Stimulated activated effector memory CD8-positive, alpha-beta T cell treated with anti-CD3 and anti-CD28 coated beads, Interleukin-12 subunit alpha, Interleukin-12 subunit beta, amount 100 ng/mL, for 72 hours (primary cell): ENCODE measurements around the gene UFSP1.

Source experiments
- ATAC-seq: fragments of 150-1000 bp; cut with Tn5 transposase; 2 replicates; pipeline ENCODE4 v1.10.0; 2021
- DNase-seq, 2 donors: peaks; one replicate each; pipeline ENCODE4 v3.0.0; 2021 to 2022; ENCODE audit warnings: low spot score in 2 of 2
- H3K27ac Mint-ChIP-seq: one replicate; pipeline ENCODE4 v1.8.0; 2022; ENCODE audit warnings: mild to moderate bottlenecking, mixed read lengths
- H3K36me3 Mint-ChIP-seq: one replicate; pipeline ENCODE4 v1.8.0; 2022; ENCODE audit warnings: mild to moderate bottlenecking, mixed read lengths
- H3K4me1 Mint-ChIP-seq: one replicate; pipeline ENCODE4 v1.8.0; 2022; ENCODE audit warnings: mixed read lengths
- H3K4me3 Mint-ChIP-seq: one replicate; pipeline ENCODE4 v1.8.0; 2022; ENCODE audit warnings: mild to moderate bottlenecking, mixed read lengths
- H3K9me3 Mint-ChIP-seq: one replicate; pipeline ENCODE4 v1.8.0; 2022; ENCODE audit warnings: mixed read lengths

UFSP1 gene

DNA sequence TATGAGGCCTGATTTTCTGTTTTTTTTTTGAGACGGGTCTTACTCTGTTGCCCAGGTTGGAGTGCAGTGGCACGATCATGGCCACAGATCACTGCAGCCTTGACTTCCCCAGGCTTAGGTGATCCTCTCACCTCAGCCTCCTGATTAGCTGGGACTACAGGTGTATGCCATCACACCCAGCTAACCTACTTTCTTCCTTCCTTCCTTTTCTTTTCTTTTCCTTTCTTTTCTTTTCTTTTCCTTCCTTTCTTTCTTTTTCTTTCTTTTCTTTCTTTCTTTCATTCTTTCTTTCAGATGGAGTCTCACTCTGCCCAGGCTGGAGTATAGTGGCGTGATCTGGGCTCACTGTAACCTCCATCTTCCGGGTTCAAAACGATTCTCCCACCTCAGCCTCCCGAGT, 10.8 kb downstream of the UFSP1 start:
- Mint-ChIP-seq H3K4me3 (peak overlapping the region; percentile 29), H3K27ac (peak overlapping the region; percentile 95), H3K9me3 (no peaks in the 10 kb centered on the region), H3K4me1 (peaks cover 71% of the 10 kb centered on the region), H3K36me3 (peaks cover 96% of the 10 kb centered on the region)
- DNase-seq (no peak), ATAC-seq (no peak)

DNA sequence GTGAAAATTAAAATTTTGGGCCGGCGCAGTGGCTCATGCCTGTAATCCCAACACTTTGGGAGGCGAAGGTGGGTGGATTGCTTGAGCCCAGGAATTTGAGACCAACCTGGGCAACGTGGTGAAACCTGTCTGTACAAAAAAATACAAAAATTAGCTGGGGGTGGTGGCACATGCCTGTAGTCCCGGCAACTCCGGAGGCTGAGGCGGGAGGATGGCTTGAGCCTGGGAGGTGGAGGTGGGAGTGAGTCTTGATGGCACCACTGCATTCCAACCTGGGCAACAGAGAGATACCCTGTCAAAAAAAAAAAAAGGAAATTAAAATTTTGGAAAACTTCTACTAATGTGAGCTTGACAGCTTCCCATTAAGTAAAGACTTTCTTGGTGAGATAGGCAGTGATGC, 11.5 kb downstream of the UFSP1 start:
- no peak for ATAC-seq
- DNase-seq = no peak
- H3K9me3 Mint-ChIP-seq = no peaks in the 10 kb centered on the region
- peak overlapping the region; percentile 98 for H3K4me3 Mint-ChIP-seq
- H3K27ac Mint-ChIP-seq = peak overlapping the region; percentile 95
- H3K4me1 Mint-ChIP-seq = peaks cover 64% of the 10 kb centered on the region
- peaks cover 92% of the 10 kb centered on the region for H3K36me3 Mint-ChIP-seq

DNA sequence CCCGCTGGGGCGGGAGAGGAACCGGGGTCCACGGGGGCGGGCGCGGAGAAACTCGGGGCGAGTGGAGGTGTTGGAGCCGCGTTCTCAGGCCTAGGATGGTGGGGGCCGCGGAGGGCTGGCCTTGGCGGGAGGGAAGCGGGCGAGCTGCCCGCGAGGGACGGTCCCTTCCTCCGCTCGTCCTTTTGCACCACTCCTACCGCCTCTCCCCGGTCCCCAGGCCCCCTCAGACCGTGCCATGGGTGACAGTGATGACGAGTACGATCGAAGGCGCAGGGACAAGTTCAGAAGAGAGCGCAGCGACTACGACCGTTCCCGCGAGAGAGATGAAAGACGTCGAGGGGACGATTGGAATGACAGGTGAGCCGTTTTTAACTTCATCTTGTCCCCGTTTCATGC, 14.2 kb downstream of the UFSP1 start:
- Mint-ChIP-seq H3K4me3 (peak overlapping the region; percentile 98), H3K9me3 (no peaks in the 10 kb centered on the region), H3K27ac (peak overlapping the region; percentile 99), H3K36me3 (peaks cover 83% of the 10 kb centered on the region), H3K4me1 (peaks cover 50% of the 10 kb centered on the region)
- peak; percentile 71 for ATAC-seq
- DNase-seq = no peak

DNA sequence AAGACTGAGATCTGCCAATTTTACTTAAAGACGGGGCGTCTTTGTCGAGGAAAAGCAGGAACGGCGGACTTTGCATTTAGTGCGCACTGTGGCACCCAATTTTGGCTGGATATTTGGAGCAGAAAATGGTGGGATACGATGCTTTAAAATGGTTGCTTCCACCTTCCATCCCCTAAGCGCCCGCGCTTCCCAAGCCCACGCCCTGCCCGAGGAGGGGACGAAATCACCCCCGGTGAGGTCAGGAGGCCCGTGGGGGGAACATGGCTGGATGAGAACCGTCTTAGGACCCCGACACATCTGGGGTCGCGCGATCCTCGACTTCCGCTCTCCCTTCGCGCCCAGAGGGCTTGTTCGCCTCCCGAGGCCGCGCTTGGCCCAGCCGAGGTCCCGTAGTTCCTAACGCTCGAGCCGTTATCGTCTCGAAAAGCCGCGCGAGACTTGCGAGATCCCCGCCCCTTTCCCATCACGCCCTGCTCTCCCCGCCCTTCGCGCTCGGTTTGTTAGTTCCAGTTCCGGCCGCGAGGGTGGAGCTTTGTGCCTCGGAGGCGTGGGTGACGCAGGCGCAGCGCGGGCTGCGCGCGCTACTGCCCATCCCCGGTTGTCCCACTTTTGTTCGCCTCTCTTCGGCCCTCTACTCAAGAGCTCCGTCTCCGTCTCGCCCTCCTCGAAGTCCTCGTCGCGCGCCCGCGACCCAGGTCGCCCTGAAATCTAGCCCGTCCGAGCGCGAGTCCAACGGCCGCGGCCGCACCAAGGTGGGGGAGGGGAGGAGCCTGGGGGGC, 14.7 kb downstream of the UFSP1 start, which contains the start of gene SRRT:
SRRT (plus strand) TSS at position 527 of the 779 bp plus-strand sequence. CDS start 488 bp downstream, outside the sequence.
- ATAC-seq (peak; percentile 94), DNase-seq (peak; percentile 93 to 99)
- peak within 1 kb of the TSS; percentile 98 for H3K4me3 Mint-ChIP-seq
- peaks cover 78% of the 10 kb centered on the region for H3K36me3 Mint-ChIP-seq
- H3K9me3 Mint-ChIP-seq = no peaks in the 10 kb centered on the region
- peaks cover 44% of the 10 kb centered on the region for H3K4me1 Mint-ChIP-seq
- peak within 1 kb of the TSS; percentile 99 for H3K27ac Mint-ChIP-seq

DNA sequence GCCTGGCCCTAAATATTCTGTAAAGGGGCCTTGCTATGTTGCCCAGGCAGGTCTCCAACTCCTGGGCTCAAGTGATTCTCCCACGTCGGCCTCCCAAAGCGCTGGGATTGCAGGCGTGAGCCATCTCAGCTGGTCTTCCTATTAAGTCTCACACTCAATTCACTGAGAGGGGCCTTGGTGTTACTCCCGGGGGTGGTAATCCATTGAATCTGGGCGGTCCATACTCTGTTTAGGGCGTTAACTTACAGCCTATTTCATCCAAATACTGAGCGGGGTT, 15.3 kb downstream of the UFSP1 start:
- ATAC-seq = no peak
- Mint-ChIP-seq H3K9me3 (no peaks in the 10 kb centered on the region), H3K27ac (peak overlapping the region; percentile 99), H3K4me1 (peaks cover 39% of the 10 kb centered on the region), H3K36me3 (peaks cover 72% of the 10 kb centered on the region), H3K4me3 (peak overlapping the region; percentile 98)
- no peak for DNase-seq

DNA sequence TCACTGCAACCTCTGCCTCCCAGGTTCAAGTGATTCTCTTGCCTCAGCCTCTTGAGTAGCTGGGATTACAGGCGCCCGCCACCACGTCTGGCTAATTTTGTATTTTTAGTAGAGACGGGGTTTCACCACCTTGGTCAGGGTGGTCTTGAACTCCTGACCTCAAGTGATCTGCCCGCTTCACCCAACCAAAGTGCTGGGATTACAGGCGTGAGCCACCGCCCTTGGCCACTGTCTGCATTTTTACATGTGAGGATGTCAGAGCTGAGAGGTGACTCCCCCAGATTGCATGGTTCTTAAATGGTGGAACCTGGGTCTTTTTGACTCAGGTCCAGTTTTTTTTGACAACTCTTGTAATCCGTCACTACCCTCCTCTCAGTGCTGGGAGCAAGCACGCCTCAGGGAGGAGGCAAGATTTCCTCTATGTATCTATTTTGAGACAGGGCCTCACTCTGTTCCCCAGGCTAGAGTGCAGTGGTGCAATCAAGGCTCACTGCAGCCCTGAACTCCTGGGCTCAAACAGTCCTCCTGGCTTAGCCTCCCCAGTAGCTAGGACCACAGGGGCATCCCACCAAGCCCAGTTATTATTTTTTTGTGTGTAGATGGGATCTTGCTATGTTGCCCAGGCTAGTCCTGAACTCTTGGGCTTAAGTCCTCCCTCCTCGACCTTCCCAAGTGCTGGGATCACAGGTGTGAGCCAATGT, 15.8 kb downstream of the UFSP1 start:
- H3K27ac Mint-ChIP-seq = peak overlapping the region; percentile 99
- no peaks in the 10 kb centered on the region for H3K9me3 Mint-ChIP-seq
- ATAC-seq (no peak), DNase-seq (no peak)
- H3K36me3 Mint-ChIP-seq = peaks cover 67% of the 10 kb centered on the region
- peaks cover 36% of the 10 kb centered on the region for H3K4me1 Mint-ChIP-seq
- H3K4me3 Mint-ChIP-seq = peak overlapping the region; percentile 98

DNA sequence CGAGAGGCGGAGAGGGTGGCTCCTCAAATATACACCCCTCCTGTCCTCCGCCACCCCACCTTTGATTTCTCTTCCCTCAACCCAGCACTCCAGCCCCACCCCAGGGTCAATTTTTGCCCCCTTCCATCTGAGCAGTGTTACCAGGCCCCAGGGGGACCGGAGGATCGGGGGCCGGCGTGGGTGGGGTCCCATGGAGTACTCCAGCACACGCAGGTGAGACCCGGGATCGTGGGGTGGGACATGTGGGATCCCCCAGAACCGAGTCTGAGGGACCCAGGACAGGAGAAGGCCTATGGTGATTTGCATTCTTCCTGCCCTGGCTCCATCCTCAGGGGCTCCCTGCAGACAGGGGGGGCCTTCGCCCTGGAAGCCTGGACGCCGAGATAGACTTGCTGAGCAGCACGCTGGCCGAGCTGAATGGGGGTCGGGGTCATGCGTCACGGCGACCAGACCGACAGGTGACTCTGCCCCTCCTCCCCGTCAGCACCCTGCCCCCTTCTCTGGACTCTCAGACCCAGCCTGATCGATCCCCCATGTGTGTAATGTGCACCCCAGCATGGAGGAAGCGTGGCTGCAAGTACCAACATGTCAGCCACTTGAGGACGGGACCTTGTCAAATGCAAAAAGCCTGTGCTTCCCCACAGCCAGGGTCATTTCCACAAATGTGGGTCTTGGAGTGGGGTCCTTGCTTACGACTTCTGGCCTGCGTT, 21.6 kb downstream of the UFSP1 start:
- Mint-ChIP-seq H3K4me3 (peak overlapping the region; percentile 80), H3K36me3 (peaks cover 43% of the 10 kb centered on the region), H3K27ac (peak overlapping the region; percentile 95), H3K9me3 (no peaks in the 10 kb centered on the region), H3K4me1 (peaks cover 6% of the 10 kb centered on the region)
- no peak for DNase-seq
- ATAC-seq = no peak

DNA sequence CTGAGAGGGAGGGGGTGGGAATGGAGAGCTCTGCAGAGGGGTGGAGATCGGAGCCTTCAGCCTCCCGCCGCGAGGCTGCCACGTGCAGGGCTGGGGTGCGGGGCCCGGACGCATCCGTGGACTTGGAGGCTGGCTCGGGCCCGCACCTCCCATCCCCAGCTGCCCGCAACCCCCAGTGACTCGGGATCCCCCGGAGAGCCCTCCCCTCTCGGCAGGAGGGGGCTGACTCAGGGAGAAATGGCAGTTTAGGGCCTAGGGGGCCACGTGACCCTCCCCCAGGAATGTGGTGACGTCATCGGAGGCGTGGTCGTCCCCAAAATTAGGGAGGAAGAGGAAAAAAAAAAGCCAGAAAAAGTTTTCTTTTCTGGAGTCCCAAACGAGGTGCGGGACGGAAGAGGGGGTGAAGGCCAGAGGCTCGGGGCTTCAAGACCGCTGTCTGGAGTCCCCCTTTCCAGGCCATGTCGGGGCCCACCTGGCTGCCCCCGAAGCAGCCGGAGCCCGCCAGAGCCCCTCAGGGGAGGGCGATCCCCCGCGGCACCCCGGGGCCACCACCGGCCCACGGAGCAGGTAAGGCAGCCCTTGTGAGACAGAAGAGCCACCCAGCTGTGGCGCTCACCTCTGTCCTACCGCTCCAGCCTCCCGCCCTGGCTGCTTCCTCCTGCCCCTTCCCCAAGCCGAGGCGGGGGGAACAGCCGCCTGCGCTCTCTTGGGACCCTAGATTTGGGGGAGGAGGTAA, 22.3 kb downstream of the UFSP1 start, which contains the start of gene TRIP6:
TRIP6 (plus strand) TSS at position 348 of the 736 bp plus-strand sequence; CDS start at position 459, 111 bp downstream.
- peak; percentile 69 for ATAC-seq
- Mint-ChIP-seq H3K36me3 (peaks cover 43% of the 10 kb centered on the region), H3K27ac (peak within 1 kb of the TSS; percentile 95), H3K4me1 (peaks cover 6% of the 10 kb centered on the region), H3K4me3 (peak within 1 kb of the TSS; percentile 80), H3K9me3 (no peaks in the 10 kb centered on the region)
- peak in 1 of 2 donors; percentile 73 for DNase-seq

DNA sequence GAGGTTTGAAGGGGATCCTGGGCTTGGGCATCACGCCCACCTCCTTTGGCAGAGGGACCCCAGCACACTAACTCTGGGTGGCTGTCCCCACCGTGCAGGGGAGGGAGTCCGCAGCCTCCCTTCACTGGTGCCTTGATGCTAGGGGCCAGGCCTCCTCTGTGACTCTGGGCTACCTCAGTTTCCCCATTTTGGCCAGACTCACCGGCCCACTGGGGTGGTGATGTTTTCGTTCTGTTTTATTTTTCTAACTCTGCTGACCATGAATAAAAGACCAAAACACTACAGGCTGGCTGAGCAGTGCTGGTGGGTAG, 22.8 kb downstream of the UFSP1 start:
- Mint-ChIP-seq H3K27ac (peak overlapping the region; percentile 95), H3K4me3 (peak overlapping the region; percentile 80), H3K9me3 (no peaks in the 10 kb centered on the region), H3K36me3 (peaks cover 44% of the 10 kb centered on the region), H3K4me1 (peaks cover 6% of the 10 kb centered on the region)
- no peak for DNase-seq
- no peak for ATAC-seq

DNA sequence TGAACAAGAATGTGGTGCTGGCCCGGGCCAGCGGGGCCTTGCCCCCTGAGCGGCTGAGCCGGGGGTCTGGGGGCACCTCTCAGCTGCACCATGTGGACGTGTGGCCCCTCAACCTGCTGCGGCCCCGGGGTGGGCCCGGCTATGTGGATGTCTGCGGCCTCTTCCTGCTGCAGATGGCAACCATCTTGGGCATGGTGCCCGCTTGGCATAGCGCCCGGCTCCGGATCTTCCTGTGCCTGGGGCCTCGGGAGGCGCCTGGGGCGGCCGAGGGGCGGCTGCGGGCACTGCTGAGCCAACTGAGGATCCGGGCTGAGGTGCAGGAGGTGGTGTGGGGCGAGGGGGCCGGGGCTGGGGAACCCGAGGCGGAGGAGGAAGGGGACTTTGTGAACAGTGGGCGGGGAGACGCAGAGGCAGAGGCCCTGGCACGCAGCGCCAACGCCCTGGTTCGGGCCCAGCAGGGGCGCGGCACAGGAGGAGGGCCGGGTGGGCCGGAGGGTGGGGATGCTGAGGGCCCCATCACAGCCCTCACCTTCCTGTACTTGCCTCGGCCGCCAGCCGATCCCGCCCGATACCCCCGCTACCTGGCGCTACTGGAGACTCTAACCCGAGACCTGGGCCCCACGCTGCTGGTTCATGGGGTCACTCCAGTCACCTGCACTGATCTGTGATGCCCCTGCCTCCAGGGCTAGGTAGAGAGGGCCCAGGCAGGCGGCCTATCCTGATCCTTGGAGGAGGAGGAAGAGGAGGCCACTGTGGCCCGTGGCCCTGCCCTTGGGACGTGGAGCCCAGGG, 23.4 kb downstream of the UFSP1 start:
- H3K4me3 Mint-ChIP-seq = peak overlapping the region; percentile 80
- H3K9me3 Mint-ChIP-seq = no peaks in the 10 kb centered on the region
- DNase-seq = no peak
- ATAC-seq = no peak
- peaks cover 41% of the 10 kb centered on the region for H3K36me3 Mint-ChIP-seq
- peaks cover 6% of the 10 kb centered on the region for H3K4me1 Mint-ChIP-seq
- peak overlapping the region; percentile 95 for H3K27ac Mint-ChIP-seq

DNA sequence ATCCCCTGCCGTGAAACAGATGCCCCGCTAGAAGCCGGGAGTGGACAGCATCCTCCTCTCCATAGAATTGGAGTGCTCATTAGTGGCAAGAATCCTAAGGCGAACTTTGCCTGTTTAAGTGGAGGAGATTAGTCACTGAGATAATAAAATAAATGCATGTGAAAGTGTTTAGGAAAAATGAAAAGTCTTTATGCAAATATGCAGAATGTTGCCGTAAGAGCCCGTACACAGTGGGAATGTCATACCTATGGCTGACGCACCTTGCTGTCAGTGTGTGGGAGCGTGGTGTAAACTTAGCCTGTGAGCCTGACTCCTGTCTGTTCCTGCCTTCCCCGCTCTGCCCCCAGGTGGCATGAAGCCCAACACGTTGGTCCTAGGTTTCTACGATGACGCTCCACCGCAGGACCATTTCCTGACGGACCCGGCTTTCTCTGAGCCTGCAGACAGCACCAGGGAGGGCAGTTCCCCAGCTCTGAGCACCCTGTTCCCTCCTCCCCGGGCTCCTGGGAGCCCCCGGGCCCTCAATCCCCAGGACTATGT, 24.1 kb downstream of the UFSP1 start:
- Mint-ChIP-seq H3K4me1 (peaks cover 6% of the 10 kb centered on the region), H3K9me3 (no peaks in the 10 kb centered on the region), H3K27ac (no peak overlapping the region), H3K36me3 (peaks cover 48% of the 10 kb centered on the region), H3K4me3 (no peak overlapping the region)
- no peak for DNase-seq
- ATAC-seq = no peak

DNA sequence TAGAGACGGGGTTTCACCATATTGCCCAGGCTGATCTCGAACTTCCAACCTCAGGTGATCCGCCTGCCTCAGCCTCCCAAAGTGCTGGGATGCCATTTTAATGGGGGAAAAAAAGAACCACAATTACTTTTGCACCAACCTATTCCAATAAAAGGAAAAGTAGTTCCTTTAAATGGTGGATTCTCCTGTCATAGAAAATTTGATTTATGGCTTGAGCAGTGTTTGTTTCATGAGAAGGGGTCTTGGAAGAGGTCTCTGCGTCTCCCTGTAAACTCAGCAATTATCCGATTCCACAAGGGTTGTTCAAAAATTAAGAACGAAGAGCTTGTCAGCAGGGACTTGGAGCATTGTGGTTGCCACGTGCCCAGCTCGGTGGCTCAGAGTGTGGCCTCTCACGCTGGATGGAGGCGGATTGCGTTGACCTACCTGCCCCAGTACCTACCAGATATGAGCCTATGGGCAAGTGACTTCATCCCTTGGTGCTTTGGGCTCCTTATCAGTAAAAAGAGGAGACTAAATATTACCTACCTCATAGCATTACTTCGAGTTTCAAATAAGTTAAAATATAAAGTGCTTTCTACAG, 25.2 kb downstream of the UFSP1 start:
- Mint-ChIP-seq H3K36me3 (peaks cover 58% of the 10 kb centered on the region), H3K27ac (no peak overlapping the region), H3K4me1 (peaks cover 6% of the 10 kb centered on the region), H3K9me3 (no peaks in the 10 kb centered on the region), H3K4me3 (no peak overlapping the region)
- no peak for DNase-seq
- ATAC-seq = no peak

DNA sequence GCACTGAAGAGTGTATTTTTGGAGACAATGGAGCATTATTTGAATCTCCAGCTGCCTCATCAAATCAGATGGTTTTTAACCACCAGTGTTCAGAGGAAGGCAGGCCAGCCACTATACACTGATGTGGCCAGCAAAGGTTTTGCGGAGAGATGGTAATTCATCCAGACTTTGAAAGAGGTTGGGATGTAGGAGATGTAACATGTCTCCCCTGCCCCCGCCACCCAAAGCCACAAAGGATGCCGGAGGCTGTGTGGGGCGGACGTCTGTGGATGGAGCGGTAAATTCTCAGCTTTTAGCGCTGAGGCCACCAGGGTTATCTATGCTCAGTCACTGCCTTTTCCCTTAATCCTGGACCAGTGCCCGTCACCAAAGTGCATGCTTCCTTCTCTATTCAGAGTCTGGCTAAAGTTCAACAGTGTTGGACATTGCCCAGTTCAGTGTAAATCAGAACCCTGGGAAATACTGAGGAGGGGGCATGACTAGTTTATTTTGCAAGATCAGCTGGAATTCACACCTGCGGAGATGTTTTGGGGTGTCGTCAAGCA, 26.0 kb downstream of the UFSP1 start:
- H3K4me3 Mint-ChIP-seq = no peak overlapping the region
- peaks cover 65% of the 10 kb centered on the region for H3K36me3 Mint-ChIP-seq

DNA sequence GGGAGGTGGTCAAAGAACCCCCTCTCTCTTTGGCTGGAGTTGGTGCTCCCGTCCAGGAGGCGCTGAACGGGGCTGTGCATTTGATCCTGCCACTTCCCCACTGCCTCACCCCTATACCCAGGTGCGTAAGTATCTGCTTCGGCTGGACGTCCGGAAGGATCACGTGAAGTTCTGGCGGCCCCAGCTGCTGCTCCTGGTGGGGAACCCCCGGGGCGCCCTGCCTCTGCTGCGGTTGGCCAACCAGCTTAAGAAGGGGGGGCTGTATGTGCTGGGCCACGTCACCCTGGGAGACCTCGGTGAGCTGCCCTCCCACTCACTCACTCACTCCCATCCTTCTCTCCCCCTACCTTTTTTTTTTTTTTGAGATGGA, 27.9 kb downstream of the UFSP1 start:
- ATAC-seq (no peak), DNase-seq (no peak)
- Mint-ChIP-seq H3K36me3 (peaks cover 71% of the 10 kb centered on the region), H3K27ac (no peak overlapping the region), H3K9me3 (no peaks in the 10 kb centered on the region), H3K4me3 (no peak overlapping the region), H3K4me1 (peaks cover 6% of the 10 kb centered on the region)

More for the DNA sequence above, 26.0 kb downstream of the UFSP1 start:
- DNase-seq (no peak), ATAC-seq (no peak)
- Mint-ChIP-seq H3K27ac (no peak overlapping the region), H3K4me1 (peaks cover 6% of the 10 kb centered on the region), H3K9me3 (no peaks in the 10 kb centered on the region)
